Gastrocnemius medialis (tissue), 4 donors: ENCODE results near the gene HNRNPU. TPM values are rescaled to one million over a fixed set of nuclear protein-coding genes. Genes with fewer than 3 reads are reported as not detected.

Experiments used
- ATAC-seq, 2 donors: fragments of 150-250 bp; one replicate each; pipeline ENCODE4 v1.9.1; 2016
- DNase-seq, 2 donors: peaks; one replicate each; pipeline ENCODE4 v3.0.0-alpha.2; 2019
- H3K27ac ChIP-seq, 4 donors: fragments of 200-600 bp; sonication (generic); 1 replicate in 1 of 4; 2 replicates in 3 of 4; pipeline ENCODE4 v1.5.1; 2016 to 2018; ENCODE audit warnings: mild to moderate bottlenecking in 2 of 4, moderate library complexity in 1 of 4
- H3K27me3 ChIP-seq, 3 donors: fragments of 200-600 bp; sonication (generic) in 2 of 3; 1 replicate in 1 of 3; 2 replicates in 2 of 3; pipeline versions ENCODE4 v1.5.1 to v1.6.0; 2016 to 2019; ENCODE audit warnings: mild to moderate bottlenecking in 1 of 3, moderate library complexity in 1 of 3
- H3K36me3 ChIP-seq, 2 donors: fragments of 200-600 bp; sonication (generic) in 1 of 2; one replicate each; pipeline ENCODE4 v1.5.1; 2017 to 2018
- H3K4me1 ChIP-seq, 2 donors: fragments of 200-600 bp; sonication (generic) in 1 of 2; one replicate each; pipeline ENCODE4 v1.5.1; 2016 to 2017; ENCODE audit warnings: mild to moderate bottlenecking in 2 of 2
- H3K4me3 ChIP-seq, 4 donors: fragments of 200-600 bp; sonication (generic) in 3 of 4; 1 replicate in 1 of 4; 2 replicates in 3 of 4; pipeline ENCODE4 v1.5.1; 2016 to 2019; ENCODE audit warnings: mild to moderate bottlenecking in 2 of 4
- H3K9me3 ChIP-seq, 3 donors: fragments of 200-600 bp; sonication (generic) in 2 of 3; 1 replicate in 1 of 3; 2 replicates in 2 of 3; pipeline ENCODE4 v1.5.1; 2016 to 2019
- POLR2A ChIP-seq, 2 donors: fragments of 450-650 bp; IDR thresholded peaks; one replicate each; pipeline ENCODE4 v1.6.1; 2017; ENCODE audit warnings: antibody characterized with exemption in 2 of 2, mild to moderate bottlenecking in 2 of 2, moderate library complexity in 2 of 2
- in situ Hi-C, 4 donors: fragments of 200-750 bp; cut with MboI; loops; one replicate each; pipeline versions ENCODE4 v1.15.0 to v1.8.0; 2017; ENCODE audit warnings: low sequenced_read_pairs in 4 of 4
- intact Hi-C: fragments of 100-400 bp; cut with DNase I; formaldehyde crosslinking; loops from one replicate; pipeline ENCODE4 v1.15.1; 2023; ENCODE audit warnings: low total_unique reads
- total RNA-seq, 4 donors: library from RNA; depleted of rRNA; stranded (reverse); fragments of >200 nt; gene quantifications; one replicate each; pipeline versions ENCODE4 v1.1.0 to v1.2.3, GENCODE V29; 2016
- TF ChIP-seq, protein P1 (sequence below), 5 experiments: fragments of 450-650 bp in 3 of 5; fragments of 200-600 bp in 2 of 5; sonication (generic) in 2 of 5; IDR thresholded peaks in 4 of 5; conservative IDR thresholded peaks in 1 of 5; 1 replicate in 4 of 5; 2 replicates in 1 of 5; pipeline ENCODE4 v1.5.1; 2016 to 2019; ENCODE audit warnings: antibody characterized with exemption in 5 of 5, mild to moderate bottlenecking in 3 of 5, moderate library complexity in 3 of 5

HNRNPU gene
- total RNA-seq, 4 donors from 2014 or later, result 167 to 243 (median 207) TPM

DNA sequence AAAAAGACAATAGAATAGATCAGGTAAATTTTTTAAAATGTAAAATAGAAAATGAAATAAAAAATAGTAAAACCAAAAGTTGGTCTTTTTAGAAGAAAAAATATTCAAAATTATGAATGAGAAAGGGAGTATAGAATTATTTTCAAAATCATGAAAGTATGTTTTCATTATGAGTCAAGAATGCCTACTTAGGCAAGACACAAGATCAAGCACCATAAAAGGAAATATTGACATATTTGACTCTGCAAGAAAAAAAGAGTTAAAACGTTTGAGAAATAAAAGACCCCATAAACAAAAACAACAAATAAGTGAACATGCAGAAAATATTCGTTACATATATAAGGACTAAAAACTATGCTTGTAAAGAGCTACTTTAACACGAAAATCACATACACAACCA is 33.7 kb downstream of the HNRNPU start:
- H3K27me3 ChIP-seq, result no peaks in the 10 kb centered on the region
- no peak overlapping the region for H3K4me3 ChIP-seq
- ATAC-seq, result no peak
- no peak overlapping the region for H3K27ac ChIP-seq
- intact Hi-C loops (loop anchor here (10.0 kb wide), 3 partner anchors 214 to 1734 kb away; partner anchors contain the start of genes ADSS2, CNST and TFB2M), in situ Hi-C loops (loop anchor here in 2 of 4 donors (5.0 to 25.0 kb wide), 3 partner anchors 142 to 1568 kb away; partner anchors contain the start of genes CEP170 (in 1 of the 2) and SDCCAG8 (in 1 of the 2))
- H3K9me3 ChIP-seq, result no peaks in the 10 kb centered on the region
- H3K36me3 ChIP-seq, result no peaks in the 10 kb centered on the region
- TF ChIP-seq POLR2A (IDR thresholded peaks at IDR 0.05), result no peak
- TF ChIP-seq, protein P1, sequence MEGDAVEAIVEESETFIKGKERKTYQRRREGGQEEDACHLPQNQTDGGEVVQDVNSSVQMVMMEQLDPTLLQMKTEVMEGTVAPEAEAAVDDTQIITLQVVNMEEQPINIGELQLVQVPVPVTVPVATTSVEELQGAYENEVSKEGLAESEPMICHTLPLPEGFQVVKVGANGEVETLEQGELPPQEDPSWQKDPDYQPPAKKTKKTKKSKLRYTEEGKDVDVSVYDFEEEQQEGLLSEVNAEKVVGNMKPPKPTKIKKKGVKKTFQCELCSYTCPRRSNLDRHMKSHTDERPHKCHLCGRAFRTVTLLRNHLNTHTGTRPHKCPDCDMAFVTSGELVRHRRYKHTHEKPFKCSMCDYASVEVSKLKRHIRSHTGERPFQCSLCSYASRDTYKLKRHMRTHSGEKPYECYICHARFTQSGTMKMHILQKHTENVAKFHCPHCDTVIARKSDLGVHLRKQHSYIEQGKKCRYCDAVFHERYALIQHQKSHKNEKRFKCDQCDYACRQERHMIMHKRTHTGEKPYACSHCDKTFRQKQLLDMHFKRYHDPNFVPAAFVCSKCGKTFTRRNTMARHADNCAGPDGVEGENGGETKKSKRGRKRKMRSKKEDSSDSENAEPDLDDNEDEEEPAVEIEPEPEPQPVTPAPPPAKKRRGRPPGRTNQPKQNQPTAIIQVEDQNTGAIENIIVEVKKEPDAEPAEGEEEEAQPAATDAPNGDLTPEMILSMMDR (IDR thresholded peaks at IDR 0.05 in 4 of 5, conservative IDR thresholded peaks at IDR 0.05 in 1 of 5), result no peak
- DNase-seq, result no peak
- peaks cover 0 to 4% of the 10 kb centered on the region in 2 donors for H3K4me1 ChIP-seq

DNA sequence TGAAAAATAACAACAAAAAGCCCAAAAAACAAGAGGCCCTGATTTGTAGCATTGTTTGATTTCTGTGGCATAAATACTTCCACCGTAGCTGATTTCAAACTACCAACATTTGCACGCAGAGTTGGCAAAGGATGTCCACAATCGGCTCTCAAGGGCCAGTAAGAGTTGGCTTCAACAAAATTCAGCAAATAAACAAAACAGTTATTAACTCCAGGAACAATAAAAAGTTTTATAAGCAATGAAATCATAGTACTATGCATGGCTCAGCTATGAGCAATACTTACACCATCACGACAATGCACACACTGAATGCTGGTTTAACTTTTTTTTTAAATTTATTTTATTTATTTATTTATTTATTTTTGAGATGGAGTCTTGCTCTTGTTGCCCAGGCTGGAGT is 37.6 kb downstream of the HNRNPU start:
- TF ChIP-seq, protein P1 (IDR thresholded peaks at IDR 0.05 in 4 of 5, conservative IDR thresholded peaks at IDR 0.05 in 1 of 5), result no peak
- no peak for TF ChIP-seq POLR2A (IDR thresholded peaks at IDR 0.05)
- in situ Hi-C loops, result loop anchor here in 2 of 4 donors (10.0 to 25.0 kb wide), 2 partner anchors 48 to 1564 kb away; partner anchors contain the start of genes CEP170 (in 1 of the 2) and SDCCAG8 (in 1 of the 2)
- no peaks in the 10 kb centered on the region for H3K4me1 ChIP-seq
- no peaks in the 10 kb centered on the region for H3K36me3 ChIP-seq
- H3K4me3 ChIP-seq, result no peak overlapping the region
- intact Hi-C loops, result no loop called here
- H3K27ac ChIP-seq, result no peak overlapping the region
- DNase-seq (no peak), ATAC-seq (no peak)
- no peaks in the 10 kb centered on the region for H3K9me3 ChIP-seq
- H3K27me3 ChIP-seq, result no peaks in the 10 kb centered on the region

DNA sequence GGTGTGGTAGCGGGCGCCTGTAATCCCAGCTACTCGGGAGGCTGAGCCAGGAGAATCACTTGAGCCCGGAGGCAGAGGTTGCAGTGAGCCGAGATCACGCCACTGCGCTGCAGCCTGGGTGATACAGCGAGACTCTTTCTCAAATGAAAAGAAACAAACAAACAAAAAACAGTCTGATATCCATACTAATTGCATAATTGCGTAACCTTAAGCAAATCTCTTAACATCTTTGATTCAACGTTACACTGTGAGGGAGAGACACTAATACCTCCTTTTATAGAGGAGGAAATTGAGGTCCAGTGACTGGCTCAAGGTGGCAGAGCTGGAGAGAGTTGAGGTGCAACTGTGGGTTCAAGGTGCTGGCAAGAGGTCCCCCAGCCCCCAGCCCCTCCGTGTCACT is 41.5 kb downstream of the HNRNPU start:
- ATAC-seq, result no peak
- H3K27me3 ChIP-seq, result no peaks in the 10 kb centered on the region
- TF ChIP-seq, protein P1 (IDR thresholded peaks at IDR 0.05 in 4 of 5, conservative IDR thresholded peaks at IDR 0.05 in 1 of 5), result no peak
- no peak for TF ChIP-seq POLR2A (IDR thresholded peaks at IDR 0.05)
- no peak overlapping the region for H3K27ac ChIP-seq
- no peaks in the 10 kb centered on the region for H3K36me3 ChIP-seq
- H3K4me1 ChIP-seq, result no peaks in the 10 kb centered on the region
- DNase-seq, result no peak
- no peaks in the 10 kb centered on the region for H3K9me3 ChIP-seq
- no peak overlapping the region for H3K4me3 ChIP-seq
- in situ Hi-C loops (loop anchor here in 1 of 4 donors (10.0 kb wide), 1 partner anchor 52 kb away; no protein-coding TSS in a partner anchor), intact Hi-C loops (no loop called here)

DNA sequence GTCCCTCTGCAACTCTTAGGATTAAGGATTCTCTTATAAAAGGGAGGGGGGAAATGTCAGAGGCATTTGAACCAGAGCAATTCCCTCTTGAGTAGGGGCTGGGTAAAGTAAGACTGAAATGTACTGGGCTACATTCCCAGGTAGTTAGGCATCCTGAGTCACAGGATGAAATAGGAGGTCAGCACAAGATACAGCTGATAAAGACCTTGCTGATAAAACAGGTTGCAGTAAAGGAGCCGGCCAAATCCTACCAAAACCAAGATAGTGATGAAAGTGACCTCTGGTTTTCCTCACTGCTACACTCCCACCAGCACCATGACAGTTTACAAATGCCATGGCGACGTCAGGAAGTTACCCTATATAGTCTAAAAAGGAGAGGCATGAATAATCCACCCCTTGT is 43.2 kb downstream of the HNRNPU start:
- H3K27ac ChIP-seq, result no peak overlapping the region
- in situ Hi-C loops, result loop anchor here in 1 of 4 donors (10.0 kb wide), 1 partner anchor 54 kb away; no protein-coding TSS in a partner anchor
- ATAC-seq, result no peak

More for the DNA sequence above, 43.2 kb downstream of the HNRNPU start:
- H3K4me3 ChIP-seq, result no peak overlapping the region
- H3K4me1 ChIP-seq, result no peaks in the 10 kb centered on the region
- H3K9me3 ChIP-seq, result no peaks in the 10 kb centered on the region
- DNase-seq, result no peak
- intact Hi-C loops, result no loop called here
- no peak for TF ChIP-seq POLR2A (IDR thresholded peaks at IDR 0.05)
- TF ChIP-seq, protein P1 (IDR thresholded peaks at IDR 0.05 in 4 of 5, conservative IDR thresholded peaks at IDR 0.05 in 1 of 5), result no peak
- H3K27me3 ChIP-seq, result no peaks in the 10 kb centered on the region
- H3K36me3 ChIP-seq, result no peaks in the 10 kb centered on the region
